Inflammatory macrophage treated with lipopolysaccharide for 1 hour (primary cell): ENCODE data around the gene TEX26.

Experiments
- DNase-seq, 2 donors: peaks; one replicate each; pipeline ENCODE4 v3.0.0-alpha.2; 2020 to 2022

TEX26 gene

DNA sequence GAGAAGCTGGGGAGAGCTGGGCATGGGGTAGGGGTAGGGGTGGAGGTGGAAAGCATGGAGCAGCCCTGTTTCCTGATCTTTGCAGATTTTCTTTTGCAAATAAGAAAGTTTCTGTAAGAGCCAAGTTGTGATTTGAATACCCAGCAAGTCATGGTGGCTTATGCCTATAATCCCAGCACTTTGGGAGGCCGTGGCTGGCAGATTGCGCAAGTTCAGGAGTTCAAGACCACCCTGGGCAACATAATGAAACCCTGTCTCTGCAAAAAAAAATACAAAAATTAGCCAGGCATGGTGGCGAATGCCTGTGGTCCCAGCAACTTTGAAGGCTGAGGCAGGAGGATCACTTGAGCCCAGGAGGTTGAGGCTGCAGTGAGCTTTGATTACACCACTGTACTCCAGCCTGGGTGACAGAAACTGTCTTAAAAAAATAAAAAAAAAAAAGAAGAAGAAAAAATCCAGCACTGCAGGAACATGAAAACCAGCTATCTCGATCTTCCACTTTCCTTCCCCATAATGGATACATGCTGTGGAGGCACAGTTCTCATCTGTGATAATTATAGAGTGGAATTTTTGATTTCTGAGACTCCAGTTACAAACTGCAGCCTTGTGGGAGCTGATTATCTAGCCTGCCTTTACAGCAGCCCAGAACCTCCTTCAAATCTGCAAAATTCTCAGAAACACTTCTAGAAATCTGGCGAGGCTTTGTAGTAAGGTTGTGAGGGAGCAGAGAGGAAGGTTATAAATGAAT lies 12.1 kb upstream of the TEX26 start:
- no peak for DNase-seq

DNA sequence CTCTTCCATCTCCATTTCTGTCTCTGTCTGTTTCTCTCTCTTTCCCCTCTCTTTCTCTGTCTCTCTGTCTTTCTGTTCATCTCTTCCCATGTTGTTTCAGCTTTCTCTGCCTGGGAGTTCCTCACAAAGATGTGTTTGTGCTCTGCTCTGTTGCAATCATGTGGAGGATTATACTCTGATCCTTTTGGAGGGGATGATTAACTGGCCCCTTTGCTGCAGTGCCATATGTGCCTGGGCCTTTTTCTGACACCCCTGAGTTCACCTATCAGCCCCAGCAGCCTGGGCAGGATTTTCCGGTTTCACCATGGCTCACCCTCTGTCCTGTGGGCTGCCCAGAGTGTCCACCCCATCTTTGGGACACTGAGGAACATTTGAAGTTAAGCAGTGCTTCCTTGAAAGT lies 9.0 kb upstream of the TEX26 start:
- DNase-seq: no peak

DNA sequence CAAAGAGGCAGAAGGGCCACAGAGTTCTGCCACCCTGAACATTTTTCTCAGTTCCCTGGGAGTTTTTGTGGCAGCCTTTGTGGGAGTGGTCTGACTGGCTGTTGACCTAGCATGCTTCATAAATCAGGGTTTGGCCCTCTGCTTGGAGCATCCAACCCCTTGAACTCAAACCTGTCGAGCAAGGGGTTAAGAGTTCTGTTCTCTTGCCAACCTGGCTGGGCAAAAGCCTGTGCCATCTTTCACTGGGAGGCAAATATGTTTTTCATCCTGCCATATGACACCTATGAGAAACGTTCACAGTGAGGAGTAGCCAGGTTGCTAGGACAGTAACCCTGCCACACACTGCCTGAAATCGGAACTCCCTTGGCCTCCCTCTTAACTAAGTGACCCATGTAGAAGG lies 7.7 kb upstream of the TEX26 start:
- DNase-seq: no peak

DNA sequence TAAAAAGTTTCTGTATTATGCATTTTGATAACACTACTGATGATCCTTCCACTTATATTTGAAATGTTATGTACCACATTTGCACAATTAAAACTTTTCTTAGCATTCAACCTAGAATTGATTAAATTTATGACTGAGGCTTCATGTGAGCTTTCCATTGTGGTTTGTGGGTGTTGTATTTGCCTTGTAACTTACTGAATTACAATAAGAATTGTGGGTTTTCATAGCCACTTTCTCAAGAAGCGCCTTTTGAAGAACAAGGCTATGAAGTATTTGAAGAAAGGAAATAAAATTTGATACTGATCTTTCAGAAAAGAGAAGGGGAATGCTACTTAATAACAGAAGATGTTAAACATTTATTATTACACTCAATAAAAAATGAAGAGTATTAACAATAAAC lies 7.0 kb upstream of the TEX26 start:
- DNase-seq: no peak

DNA sequence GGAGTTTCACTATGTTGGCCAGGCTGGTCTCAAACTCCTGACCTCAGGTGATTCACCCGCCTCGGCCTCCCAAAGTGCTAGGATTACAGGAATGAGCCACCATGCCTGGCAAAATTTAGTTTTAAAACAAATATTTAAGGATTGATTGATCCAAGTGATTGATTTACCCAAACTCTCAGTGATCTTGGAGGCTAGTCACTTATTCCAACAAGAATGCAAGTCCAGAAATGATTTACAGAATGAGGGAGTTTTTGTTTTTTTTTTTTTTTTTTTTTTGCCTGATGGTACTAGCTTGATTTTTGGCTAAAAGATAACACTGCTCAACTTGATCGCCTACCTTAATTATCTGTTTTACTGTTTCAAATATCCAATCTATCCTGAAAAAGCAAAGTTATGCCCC lies 5.7 kb upstream of the TEX26 start:
- no peak for DNase-seq

DNA sequence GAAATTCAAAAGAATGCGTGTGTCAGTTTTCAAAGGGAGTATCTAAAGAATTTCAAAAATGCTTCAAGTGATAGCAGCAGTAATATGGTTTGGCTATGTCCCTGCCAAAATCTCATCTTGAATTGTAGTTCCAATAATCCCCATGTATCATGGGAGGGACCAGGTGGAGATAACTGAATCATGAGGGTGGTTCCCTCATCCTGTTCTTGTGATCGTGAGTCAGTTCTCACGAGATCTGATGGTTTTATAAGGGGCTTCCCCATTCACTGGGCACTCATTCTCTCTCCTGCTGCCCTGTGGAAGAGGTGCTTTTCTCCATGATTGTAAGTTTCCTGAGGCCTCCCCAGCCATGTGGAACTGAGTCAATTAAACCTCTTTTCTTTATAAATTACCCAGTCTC lies 5.3 kb upstream of the TEX26 start:
- peak; percentile 15 to 56 for DNase-seq

DNA sequence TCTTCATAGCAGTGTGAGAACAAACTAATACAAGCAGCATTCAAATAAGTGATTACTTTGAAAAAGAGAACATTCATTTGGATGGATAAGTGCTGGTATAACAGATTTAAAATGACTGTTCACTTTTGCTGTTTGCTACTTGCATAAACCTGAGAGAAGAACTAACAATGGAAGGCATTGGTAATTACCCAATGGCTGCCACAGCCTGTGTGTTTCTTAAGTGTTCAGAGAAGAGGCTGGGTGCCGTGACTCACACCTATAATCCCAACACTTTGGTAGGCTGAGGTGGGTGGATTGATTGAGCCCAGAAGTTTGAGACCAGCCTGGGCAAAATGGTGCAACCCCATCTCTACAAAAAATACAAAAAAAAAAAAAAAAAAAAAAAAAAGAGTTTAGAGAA lies 4.9 kb upstream of the TEX26 start:
- DNase-seq: no peak

DNA sequence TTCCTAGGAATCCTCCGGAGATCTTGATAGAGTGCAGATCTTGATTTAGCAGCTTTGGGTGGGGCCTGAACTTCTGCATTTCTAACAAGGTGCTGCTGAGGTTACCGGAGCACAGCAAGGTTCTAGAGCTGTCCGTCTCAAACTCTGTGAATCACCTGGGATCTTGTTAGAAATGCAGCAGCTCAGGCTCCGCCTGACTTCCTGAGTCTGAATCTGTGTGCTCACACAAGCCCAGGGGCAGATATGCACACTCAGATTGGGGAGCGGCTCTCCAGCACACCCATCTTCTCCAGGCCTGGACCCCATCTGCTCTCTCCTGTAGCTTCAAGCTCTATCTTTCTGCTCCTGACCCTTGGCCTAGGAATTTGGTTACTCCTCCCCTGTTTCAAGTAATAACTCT lies 3.5 kb upstream of the TEX26 start:
- DNase-seq: no peak

DNA sequence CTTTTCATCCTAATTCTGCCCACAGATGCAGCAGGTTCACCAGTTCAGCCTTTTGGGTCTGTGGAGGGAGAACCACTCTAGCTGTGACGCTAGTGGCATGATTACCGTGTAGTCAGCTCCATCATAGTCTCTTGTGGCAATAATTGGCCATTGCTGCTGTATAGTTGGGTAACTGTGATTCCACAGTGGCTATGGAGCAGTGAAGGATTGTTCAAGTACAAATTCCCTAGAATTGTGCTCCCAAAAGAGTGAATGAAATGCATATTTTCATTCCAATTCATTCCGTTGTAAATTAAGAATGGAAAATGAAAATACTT lies 856 bp downstream of the TEX26 start:
- no peak for DNase-seq

DNA sequence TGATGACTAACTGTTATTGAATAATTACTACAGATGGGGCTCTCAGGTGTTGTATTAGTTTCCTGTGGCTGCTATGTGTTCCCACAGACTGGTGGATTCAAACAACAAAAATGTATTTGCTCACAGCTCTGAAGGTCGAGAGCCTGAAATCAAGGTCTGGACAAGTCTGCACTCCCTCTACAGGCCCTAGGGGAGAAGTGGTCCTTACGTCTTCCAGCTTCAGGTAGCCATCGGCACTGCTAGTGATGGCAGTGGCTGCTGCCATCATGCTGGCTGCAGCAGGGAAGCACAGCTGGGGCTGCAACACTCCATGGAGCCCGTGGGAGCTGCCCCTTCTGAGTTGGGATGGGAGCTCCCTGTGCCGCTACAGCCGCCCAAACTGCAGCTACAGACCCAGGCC lies 1.9 kb downstream of the TEX26 start:
- DNase-seq: no peak

DNA sequence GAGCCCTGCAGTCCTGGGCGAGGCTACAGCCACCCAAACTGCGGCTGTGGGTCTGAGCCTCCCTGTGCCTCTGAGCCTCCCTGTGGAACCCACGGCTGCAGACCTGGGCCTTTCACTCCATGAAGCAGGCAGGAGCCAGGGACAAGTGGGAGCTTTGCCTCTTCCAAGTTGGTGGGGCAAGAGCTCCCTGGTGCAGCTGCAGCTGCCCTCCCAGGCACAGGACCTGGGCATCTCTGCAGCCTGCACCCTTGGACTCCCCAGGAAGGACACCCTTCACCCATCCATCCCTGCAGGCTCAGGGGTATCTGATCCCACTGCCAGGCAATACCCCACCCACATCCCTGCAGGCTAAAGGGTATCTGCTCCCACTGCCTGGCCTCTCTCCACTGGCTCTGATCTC lies 2.3 kb downstream of the TEX26 start:
- no peak for DNase-seq

DNA sequence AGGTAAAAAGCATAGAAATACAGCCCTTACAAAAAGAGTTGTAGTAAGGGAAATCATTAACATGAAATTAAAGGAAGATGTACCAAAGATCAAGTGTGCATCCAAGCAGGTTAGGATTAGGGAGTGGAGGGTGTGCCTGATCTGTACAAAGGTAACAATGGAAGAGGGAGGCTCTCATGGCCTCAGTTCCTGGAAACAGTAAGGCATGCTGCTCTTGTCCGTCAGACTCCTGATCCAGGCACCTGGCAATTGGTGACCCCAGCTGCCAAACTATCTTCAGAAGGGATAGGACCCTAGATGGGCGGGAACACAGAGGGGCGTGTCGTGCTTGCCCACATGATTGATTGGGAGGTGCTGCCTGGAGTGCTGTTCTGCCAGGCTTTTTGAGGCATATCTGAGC lies 4.5 kb downstream of the TEX26 start:
- DNase-seq: no peak

DNA sequence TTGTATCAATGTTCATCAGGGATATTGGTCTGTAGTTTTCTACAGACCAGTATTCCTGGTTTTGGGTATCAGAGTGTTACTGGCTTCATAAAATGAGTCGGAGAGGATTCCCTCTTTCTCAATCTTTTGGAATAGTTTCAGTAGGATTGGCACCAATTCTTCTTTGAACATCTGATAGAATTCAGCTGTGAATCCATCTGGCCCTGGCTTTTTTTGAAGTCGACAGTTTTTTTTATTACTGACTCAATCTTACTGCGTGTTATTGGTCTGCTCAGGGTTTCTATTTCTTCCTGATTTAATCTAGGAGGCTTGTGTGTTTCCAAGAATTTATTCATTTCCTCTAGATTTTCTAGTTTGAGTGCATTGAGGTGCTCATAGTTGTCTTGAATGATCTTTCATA lies 11.4 kb downstream of the TEX26 start:
- DNase-seq: no peak

DNA sequence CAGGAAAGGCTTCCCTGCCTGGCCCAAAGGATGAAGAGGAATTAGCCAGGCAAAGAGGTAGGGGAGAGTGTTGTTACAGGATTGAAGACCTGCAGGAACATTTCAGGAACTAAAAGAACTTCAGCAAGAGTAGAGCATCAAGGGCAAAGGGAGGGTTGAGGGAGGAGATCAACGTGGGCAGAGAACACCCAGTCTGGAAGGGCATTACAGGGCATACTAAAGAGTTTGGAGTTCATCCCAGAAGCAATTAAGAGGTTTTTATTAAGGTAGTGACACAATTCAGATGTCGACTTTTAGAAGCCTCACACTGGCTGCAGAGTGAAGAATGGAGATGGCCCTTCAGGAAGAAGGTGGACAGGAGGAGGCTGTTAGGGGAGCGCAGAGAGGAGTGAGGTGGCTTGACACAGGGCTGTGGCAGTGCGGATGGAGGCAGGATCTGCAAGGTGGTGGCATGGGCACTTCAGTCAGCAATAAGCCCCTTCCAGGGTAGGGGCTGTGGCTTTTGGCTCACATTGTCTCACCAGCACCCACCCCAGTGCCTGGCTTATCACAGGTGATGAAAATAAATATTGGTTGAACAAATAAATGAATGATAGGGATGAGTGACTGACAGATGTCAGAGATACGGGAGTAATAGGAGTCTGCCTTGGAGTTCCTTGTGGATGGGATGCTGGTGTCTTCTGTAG lies 24.9 kb downstream of the TEX26 start:
- no peak for DNase-seq

DNA sequence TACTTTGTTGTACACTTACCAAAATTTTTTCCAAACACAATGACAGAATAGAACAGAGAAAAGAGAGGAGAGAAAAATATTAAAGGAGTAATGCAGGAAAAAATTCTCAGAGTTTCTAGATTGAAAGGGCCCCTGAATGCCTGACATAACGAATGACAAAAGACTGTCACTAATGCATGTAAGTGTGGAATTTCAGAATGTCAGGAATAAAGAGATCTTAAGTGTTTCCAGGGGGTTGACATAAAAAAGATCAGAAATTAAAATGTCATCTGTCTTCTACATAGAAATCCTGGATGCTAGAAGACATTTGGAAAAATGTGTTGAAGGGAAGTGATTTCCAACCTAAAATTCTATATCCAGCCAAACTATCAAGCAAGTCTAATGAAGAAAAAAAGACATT lies 27.2 kb downstream of the TEX26 start:
- DNase-seq: no peak

DNA sequence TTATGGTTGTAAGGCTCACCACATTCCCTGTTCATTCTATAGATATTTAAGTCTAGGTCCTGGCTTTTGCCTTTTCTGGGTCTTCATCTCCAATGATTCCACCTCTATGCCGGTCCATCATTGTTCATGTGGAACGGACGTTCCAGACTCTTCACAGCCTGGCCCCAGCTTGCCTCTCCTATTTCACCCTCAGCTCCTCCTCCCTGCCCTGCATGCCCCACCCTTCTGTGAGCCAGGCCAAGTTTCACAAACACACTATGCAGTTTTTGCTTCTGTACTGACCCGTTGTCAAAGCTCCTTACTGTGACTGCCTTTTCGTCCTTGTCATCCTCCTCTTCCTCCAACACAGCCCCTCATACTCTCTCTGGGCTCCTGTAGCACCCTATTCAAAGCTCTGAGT lies 31.3 kb downstream of the TEX26 start:
- no peak for DNase-seq

DNA sequence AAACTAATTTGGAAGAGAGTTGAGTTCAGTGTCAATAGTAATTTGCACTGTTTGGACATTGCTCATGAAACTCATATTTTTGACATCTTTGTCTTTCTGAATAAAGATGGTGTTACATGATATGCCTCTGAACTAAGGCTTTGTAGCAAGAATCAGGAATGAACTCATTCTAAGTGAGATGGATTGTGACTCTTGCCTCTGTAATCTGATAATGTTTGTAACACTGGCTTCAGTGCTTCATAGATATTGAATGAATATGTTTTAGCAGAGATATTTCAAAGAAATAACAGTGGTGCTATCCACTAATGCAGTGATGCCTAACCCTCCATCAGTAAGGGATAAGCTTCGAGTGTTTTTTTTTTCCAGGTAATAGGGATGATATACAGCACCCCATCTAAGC lies 32.9 kb downstream of the TEX26 start:
- DNase-seq: no peak

DNA sequence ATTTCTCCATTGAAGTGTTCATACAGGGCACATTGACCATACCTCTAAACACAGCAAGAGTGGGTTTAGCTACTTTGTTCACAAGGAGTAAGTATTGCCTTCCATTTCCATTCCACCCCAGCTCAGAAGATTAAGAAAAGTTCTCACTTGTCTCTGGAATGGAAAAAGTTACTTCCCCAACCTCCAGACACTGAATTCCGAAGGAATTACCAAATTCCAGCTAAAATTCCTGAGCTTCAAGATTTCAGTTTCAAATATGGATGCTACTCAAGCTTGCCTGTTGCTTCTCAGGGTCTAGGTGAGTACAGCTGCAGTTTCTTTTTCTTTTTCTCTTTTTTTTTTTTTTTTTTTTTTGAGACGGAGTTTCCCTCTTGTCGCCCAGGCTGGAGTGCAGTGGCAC lies 33.6 kb downstream of the TEX26 start:
- no peak for DNase-seq

DNA sequence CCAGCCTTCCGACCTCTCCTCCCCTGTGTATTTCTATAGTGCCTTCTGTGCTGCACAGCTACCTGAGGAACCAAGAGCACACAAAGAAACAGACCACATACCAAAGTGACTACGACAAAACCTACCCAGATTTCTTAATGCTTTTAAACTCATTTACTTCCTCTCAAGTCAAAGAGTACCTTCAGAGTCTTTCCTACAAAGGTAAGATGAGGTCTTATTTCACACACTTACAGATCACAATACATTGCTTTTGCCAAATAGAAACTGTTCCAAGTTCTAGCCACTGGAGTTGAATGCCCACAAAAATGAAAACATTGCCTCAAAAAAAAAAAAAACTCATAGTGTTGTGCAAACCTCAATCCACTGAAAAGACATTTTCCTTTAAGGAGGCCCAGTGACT lies 36.4 kb downstream of the TEX26 start:
- no peak for DNase-seq

DNA sequence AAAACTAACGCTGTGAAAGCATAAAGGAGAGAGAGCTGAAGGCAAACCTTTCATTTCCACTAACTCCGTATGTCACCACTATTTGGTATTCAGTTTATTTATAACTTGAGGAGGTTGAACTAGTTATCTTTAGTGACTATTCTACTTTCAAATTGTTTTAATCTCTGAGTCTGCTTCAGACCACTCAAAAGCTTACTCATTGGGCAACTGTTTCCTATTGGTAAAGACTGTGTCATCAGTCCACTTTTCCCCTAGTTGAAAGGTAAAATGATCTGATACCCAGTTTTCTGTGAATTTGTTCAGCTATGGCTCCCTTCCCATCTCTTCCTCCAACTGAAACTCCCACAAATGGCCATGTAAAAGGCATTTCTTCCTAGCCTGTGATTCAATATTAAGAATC lies 39.1 kb downstream of the TEX26 start:
- DNase-seq: no peak

DNA sequence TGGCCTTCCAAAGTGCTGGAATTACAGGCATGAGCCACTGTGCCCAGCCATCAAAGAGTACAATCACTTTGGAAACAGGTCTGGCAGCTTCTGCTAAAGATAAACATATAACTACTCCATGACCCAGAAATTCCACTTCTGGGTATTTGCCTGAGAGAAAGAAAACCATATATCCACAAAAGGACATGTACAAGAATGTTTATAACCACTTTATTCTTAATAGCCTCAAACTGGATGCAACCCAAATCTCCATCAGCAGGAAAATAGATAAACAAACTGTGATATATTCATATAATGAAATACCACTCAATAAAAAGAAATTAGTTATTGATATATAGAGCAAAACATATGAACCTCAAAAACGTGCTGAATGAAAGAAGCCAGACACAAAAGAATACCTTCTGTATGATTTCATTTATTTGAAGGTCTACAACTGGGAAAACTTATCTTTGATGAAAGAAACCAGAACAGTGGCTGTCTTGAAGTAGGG lies 40.5 kb downstream of the TEX26 start:
- DNase-seq: no peak

DNA sequence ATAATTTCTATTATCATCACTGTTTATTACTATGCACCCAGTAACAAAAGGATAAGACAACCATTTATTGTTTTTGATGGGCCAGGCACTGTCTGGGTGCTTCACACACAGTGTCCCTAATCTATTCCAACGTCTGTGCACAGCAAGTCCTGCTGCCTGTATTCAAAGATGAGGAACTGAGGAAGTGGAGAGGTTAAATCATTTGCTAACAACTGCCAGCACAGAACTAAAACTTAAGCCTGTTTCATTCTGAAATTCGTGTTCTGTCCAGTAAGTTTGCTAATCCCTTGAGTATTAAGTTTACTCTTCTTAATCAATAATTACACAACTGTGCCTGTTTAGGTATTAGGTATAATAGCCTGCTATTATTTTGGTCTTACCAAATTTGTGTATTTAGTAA lies 41.9 kb downstream of the TEX26 start:
- DNase-seq: no peak

DNA sequence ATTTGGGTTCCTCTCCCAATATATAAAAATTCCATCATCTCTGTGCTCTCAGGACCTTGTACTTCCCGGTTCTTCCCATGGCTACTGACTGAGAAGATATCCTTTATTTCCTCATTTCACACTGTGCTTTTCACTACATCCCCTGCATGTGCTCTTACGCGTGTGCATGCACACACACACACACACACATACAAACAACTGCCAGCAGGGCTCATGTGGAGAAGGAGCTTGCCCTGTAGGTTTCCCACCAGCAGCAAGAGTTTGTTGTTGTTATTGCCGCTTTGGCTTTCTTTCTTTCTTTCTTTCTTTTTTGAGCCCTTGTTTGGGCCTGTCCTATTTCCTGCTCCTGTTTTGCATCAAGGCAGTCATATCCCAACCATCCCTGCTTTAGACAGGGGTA lies 43.6 kb downstream of the TEX26 start:
- no peak for DNase-seq

DNA sequence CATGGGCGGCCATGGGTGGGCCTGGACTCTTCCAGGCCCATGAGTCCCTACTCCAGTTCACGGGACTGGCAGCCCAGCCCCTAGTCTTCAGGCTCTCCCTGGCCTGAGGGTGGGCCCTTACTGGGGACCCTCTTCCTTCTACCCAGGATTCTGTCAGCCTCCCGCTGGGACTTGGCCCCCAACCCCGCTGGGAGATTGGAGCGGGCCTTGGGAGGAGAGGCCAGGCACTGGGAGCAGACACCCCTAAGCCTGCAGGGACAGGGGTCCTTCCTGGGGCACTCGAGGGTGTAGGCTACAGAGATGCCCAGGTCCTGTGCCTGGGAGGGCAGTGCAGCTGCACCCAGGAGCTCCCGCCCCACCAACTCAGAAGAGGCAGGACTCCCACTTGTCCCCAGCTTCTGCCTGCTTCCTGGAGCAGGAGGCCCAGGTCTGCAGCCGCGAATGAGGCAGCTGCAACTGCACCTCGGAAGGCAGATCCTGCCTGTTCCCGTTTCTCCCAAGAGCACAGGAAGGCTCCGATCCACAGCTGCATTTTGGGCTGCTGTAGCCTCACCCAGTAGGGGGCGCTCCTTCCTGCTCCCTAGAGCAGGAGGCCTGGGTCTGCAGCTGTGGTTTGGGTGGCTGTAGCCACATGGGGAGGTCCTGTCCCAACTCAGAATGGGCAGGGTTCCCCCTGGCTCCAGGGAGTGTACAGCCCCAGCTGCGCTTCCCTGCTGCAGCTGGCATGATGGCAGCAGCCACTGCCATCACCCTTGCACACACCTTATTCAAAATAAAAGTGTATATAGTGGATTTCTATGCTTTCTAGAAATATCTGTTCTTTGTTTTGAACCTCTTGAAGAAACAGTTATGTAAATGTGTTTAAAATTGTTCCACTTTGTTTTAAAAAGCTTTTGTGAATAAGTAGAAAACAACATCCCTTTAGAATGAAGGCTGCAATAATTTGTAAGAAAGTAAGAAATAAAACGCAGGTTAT lies 46.8 kb downstream of the TEX26 start:
- DNase-seq: peak; percentile 30 to 56
